ENCODE data around the gene TRPM2.

- TF ChIP-seq CTCF (IDR thresholded peaks at IDR 0.05; ENCODE audit: borderline replicate concordance, extremely low read depth, low read length, poor library complexity, severe bottlenecking) (no peak), EZH2 (IDR thresholded peaks at IDR 0.05; ENCODE audit: borderline replicate concordance, low read depth, low read length, severe bottlenecking) (no peak)
These were observed 25.8 kb upstream of the TRPM2 start for GRCh38 chr21:44327603-44327974.

Data from DND-41 (cell line).